ENCODE results near the gene ASB10. TPM values are rescaled to one million over a fixed set of nuclear protein-coding genes. Genes with fewer than 3 reads are reported as not detected.

ASB10 gene
- total and polyA plus RNA-seq, 2 donors (not counting 1 experiment from before 2014, with no cell fraction given) = not detected

DNA sequence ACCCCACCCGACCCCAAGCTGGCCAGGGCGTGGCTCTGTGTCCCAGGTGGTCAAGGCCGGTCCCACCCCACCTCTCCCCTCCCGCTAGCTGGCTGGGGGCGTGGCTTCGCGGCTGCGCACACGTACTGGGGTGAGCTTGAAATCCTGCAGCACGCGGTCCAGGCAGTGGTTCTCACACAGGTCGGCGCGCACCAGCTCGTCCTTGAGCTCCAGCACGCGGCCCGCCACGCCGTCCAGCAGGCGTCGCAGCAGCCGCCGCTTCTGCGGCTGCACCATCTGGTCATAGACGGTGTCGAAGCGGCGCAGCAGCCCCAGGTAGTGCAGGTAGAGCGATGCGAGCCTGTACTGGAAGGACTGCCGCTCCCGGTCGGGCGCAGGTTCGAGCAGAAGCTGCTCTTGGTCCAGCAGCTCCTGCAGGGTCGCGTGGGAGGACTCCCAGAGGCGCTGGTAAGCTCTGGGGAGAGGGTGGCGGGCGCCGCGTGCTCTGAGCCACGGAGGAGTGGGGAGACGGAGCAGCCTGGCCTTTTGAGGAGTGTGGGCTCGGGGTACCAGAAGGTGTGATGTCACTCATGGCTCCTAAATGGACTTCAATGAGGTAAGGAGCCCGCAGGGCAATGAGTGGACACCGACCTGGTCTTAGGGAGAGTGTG is 17.5 kb upstream of the ASB10 start:
- intact Hi-C loops (cut with micrococcal nuclease) = no loop called here
- TF ChIP-seq EZH2 (IDR thresholded peaks at IDR 0.05; ENCODE audit: borderline replicate concordance, insufficient read depth, low read depth, low read length, poor library complexity, severe bottlenecking) = no peak
- TF ChIP-seq, protein P1, sequence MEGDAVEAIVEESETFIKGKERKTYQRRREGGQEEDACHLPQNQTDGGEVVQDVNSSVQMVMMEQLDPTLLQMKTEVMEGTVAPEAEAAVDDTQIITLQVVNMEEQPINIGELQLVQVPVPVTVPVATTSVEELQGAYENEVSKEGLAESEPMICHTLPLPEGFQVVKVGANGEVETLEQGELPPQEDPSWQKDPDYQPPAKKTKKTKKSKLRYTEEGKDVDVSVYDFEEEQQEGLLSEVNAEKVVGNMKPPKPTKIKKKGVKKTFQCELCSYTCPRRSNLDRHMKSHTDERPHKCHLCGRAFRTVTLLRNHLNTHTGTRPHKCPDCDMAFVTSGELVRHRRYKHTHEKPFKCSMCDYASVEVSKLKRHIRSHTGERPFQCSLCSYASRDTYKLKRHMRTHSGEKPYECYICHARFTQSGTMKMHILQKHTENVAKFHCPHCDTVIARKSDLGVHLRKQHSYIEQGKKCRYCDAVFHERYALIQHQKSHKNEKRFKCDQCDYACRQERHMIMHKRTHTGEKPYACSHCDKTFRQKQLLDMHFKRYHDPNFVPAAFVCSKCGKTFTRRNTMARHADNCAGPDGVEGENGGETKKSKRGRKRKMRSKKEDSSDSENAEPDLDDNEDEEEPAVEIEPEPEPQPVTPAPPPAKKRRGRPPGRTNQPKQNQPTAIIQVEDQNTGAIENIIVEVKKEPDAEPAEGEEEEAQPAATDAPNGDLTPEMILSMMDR (IDR thresholded peaks at IDR 0.05) = no peak
- Mint-ChIP-seq H3K27ac (no peak overlapping the region), H3K4me1 (no peaks in the 10 kb centered on the region), H3K4me3 (no peak overlapping the region), H3K27me3 (peaks cover 23% of the 10 kb centered on the region), H3K9me3 (ENCODE audit: insufficient read depth) (no peaks in the 10 kb centered on the region)
- CTCF ChIA-PET = no interaction called here
- Histone ChIP-seq H2AFZ (ENCODE audit: insufficient read depth, low read depth, low read length, poor library complexity, severe bottlenecking) (no peak overlapping the region), H3K4me2 (replicated peaks; ENCODE audit: low read depth, low read length, poor library complexity, severe bottlenecking) (no peak overlapping the region), H4K20me1 (ENCODE audit: control insufficient read depth, insufficient read depth, low read length, poor library complexity, severe bottlenecking) (no peaks in the 10 kb centered on the region), H3K27me3 (replicated peaks in 1 of 4; ENCODE audit: control extremely low read depth in 1 of 4, control insufficient read depth in 3 of 4, insufficient read depth in 4 of 4, low read length in 3 of 4) (peaks cover 0 to 22% (median 1%) of the 10 kb centered on the region in 4 experiments), H3K27ac (ENCODE audit: low read length in 2 of 2) (no peak overlapping the region), H3K79me2 (ENCODE audit: control insufficient read depth, insufficient read depth, low read length) (no peaks in the 10 kb centered on the region), H3K9me3 (ENCODE audit: control extremely low read depth in 1 of 3, control insufficient read depth in 2 of 3, insufficient read depth in 1 of 3, low read length in 2 of 3) (no peaks in the 10 kb centered on the region), H3K9ac (ENCODE audit: low read length) (no peak overlapping the region), H3K4me1 (ENCODE audit: control insufficient read depth in 2 of 2, insufficient read depth in 2 of 2, low read length in 2 of 2) (no peaks in the 10 kb centered on the region), H3K36me3 (replicated peaks in 1 of 2; ENCODE audit: control extremely low read depth in 1 of 2, control insufficient read depth in 1 of 2, extremely low read depth in 1 of 2, insufficient read depth in 2 of 2, low read length in 1 of 2) (no peaks in the 10 kb centered on the region), H3K4me3 (ENCODE audit: control extremely low read depth in 1 of 5, extremely low read depth in 1 of 5, insufficient read depth in 1 of 5, low read depth in 2 of 5, low read length in 4 of 5) (no peak overlapping the region)
- DNase-seq (no peak), ATAC-seq (ENCODE audit: low read depth) (no peak)
- POLR2A ChIA-PET = no interaction called here
- 85% methylated on average over 47 of the region's 48 CpGs for WGBS (ENCODE audit: insufficient coverage)

DNA sequence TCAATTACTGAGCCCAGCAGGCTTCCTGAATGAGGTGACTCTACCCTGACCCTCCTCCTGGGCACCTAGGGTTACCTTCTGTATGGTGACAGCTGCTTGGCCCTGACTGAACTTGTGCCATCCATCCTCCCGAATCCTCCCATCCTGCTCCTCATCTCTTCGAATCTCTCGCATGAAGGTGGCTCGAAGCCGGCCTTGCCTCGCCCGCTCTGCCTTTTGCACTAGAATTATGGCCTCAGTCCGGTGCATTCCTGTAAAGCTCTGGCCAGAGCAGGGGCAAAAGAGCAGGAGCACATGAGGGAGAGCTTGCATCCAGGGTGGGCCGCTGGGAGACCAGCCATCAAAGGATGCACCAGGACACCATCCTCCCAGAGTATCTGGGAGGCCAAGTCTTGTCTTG is 15.8 kb upstream of the ASB10 start:
- Histone ChIP-seq H3K4me1 (ENCODE audit: control insufficient read depth in 2 of 2, insufficient read depth in 2 of 2, low read length in 2 of 2) (no peaks in the 10 kb centered on the region), H3K36me3 (replicated peaks in 1 of 2; ENCODE audit: control extremely low read depth in 1 of 2, control insufficient read depth in 1 of 2, extremely low read depth in 1 of 2, insufficient read depth in 2 of 2, low read length in 1 of 2) (no peaks in the 10 kb centered on the region), H3K4me2 (replicated peaks; ENCODE audit: low read depth, low read length, poor library complexity, severe bottlenecking) (no peak overlapping the region), H2AFZ (ENCODE audit: insufficient read depth, low read depth, low read length, poor library complexity, severe bottlenecking) (no peak overlapping the region), H3K9me3 (ENCODE audit: control extremely low read depth in 1 of 3, control insufficient read depth in 2 of 3, insufficient read depth in 1 of 3, low read length in 2 of 3) (no peaks in the 10 kb centered on the region), H3K4me3 (ENCODE audit: control extremely low read depth in 1 of 5, extremely low read depth in 1 of 5, insufficient read depth in 1 of 5, low read depth in 2 of 5, low read length in 4 of 5) (no peak overlapping the region), H3K9ac (ENCODE audit: low read length) (no peak overlapping the region), H4K20me1 (ENCODE audit: control insufficient read depth, insufficient read depth, low read length, poor library complexity, severe bottlenecking) (no peaks in the 10 kb centered on the region), H3K79me2 (ENCODE audit: control insufficient read depth, insufficient read depth, low read length) (no peaks in the 10 kb centered on the region), H3K27me3 (replicated peaks in 1 of 4; ENCODE audit: control extremely low read depth in 1 of 4, control insufficient read depth in 3 of 4, insufficient read depth in 4 of 4, low read length in 3 of 4) (peaks cover 0 to 26% (median 1%) of the 10 kb centered on the region in 4 experiments), H3K27ac (ENCODE audit: low read length in 2 of 2) (no peak overlapping the region)
- DNase-seq (no peak), ATAC-seq (ENCODE audit: low read depth) (no peak)
- Mint-ChIP-seq H3K4me1 (no peaks in the 10 kb centered on the region), H3K27me3 (peaks cover 23% of the 10 kb centered on the region), H3K9me3 (ENCODE audit: insufficient read depth) (no peaks in the 10 kb centered on the region), H3K27ac (no peak overlapping the region), H3K4me3 (no peak overlapping the region)
- no peak for TF ChIP-seq EZH2 (IDR thresholded peaks at IDR 0.05; ENCODE audit: borderline replicate concordance, insufficient read depth, low read depth, low read length, poor library complexity, severe bottlenecking)
- TF ChIP-seq, protein P1 (IDR thresholded peaks at IDR 0.05) = no peak
- POLR2A ChIA-PET = no interaction called here
- intact Hi-C loops (cut with micrococcal nuclease) = no loop called here
- 98% methylated on average over 6 of the region's 9 CpGs for WGBS (ENCODE audit: insufficient coverage)
- CTCF ChIA-PET = no interaction called here
